GM12891 (cell line): ENCODE results near the gene CACNG5.

ENCODE experiments used
- POLR2A ChIP-seq: IDR thresholded peaks from 2 replicates; pipeline ENCODE4 v1.6.1; 2011; ENCODE audit warnings: low read depth, low read length, control low read depth
- POLR2AphosphoS5 ChIP-seq: IDR thresholded peaks from 2 replicates; pipeline ENCODE4 v1.6.1; 2011; ENCODE audit warnings: low read depth, low read length, control low read depth
- SPI1 ChIP-seq: IDR thresholded peaks from 2 replicates; pipeline ENCODE4 v1.6.1; 2011; ENCODE audit warnings: low read depth, low read length, control low read depth
- TAF1 ChIP-seq: IDR thresholded peaks from 2 replicates; pipeline ENCODE4 v1.6.1; 2011; ENCODE audit warnings: low read depth, low read length, control low read depth

- TF ChIP-seq POLR2A (no peak), POLR2AphosphoS5 (no peak), SPI1 (no peak), TAF1 (no peak)
These were observed 25.3 kb downstream of the CACNG5 start for GRCh38 chr17:66860204-66860603.
